Adrenal gland (tissue), 5 donors: ENCODE measurements around the gene PCDH9.

Experiments used
- CTCF ChIP-seq, 6 experiments: fragments of 450-650 bp in 4 of 6; fragments of 200-600 bp in 2 of 6; sonication (generic) in 1 of 6; IDR thresholded peaks; 1 replicate in 5 of 6; 2 replicates in 1 of 6; pipeline versions ENCODE4 v1.5.1 to v1.8.0; 2016 to 2021; ENCODE audit warnings: antibody characterized with exemption in 6 of 6, mild to moderate bottlenecking in 2 of 6, moderate library complexity in 1 of 6
- POLR2A ChIP-seq, 2 donors: fragments of 450-650 bp; IDR thresholded peaks; one replicate each; pipeline ENCODE4 v1.6.1; 2017; ENCODE audit warnings: antibody characterized with exemption in 2 of 2, mild to moderate bottlenecking in 2 of 2, moderate library complexity in 1 of 2
- donor health status: DM: no; HTN: no; CAD: no.

- TF ChIP-seq CTCF (IDR thresholded peaks at IDR 0.05), result no peak
- TF ChIP-seq POLR2A (IDR thresholded peaks at IDR 0.05), result no peak
These were observed 566.4 kb downstream of the PCDH9 start for GRCh38 chr13:66663711-66664110.
